OCI-LY7 (cell line): Measurements from ENCODE around the gene NDUFAF2.

Experiments
- CTCF ChIP-seq: fragments of 200-600 bp; sonication (generic); conservative IDR thresholded peaks from 2 replicates; pipeline ENCODE4 v1.5.1; 2014; ENCODE audit warnings: mild to moderate bottlenecking, antibody characterized with exemption, low read length, moderate library complexity, mixed read lengths
- EZH2phosphoT487 ChIP-seq: fragments of 200-600 bp; sonication (generic); IDR thresholded peaks from 2 replicates; pipeline ENCODE4 v1.6.1; 2018; ENCODE audit warnings: low read depth, borderline replicate concordance, mild to moderate bottlenecking, mixed run types, antibody characterized with exemption, low read length, moderate library complexity, mixed read lengths

DNA sequence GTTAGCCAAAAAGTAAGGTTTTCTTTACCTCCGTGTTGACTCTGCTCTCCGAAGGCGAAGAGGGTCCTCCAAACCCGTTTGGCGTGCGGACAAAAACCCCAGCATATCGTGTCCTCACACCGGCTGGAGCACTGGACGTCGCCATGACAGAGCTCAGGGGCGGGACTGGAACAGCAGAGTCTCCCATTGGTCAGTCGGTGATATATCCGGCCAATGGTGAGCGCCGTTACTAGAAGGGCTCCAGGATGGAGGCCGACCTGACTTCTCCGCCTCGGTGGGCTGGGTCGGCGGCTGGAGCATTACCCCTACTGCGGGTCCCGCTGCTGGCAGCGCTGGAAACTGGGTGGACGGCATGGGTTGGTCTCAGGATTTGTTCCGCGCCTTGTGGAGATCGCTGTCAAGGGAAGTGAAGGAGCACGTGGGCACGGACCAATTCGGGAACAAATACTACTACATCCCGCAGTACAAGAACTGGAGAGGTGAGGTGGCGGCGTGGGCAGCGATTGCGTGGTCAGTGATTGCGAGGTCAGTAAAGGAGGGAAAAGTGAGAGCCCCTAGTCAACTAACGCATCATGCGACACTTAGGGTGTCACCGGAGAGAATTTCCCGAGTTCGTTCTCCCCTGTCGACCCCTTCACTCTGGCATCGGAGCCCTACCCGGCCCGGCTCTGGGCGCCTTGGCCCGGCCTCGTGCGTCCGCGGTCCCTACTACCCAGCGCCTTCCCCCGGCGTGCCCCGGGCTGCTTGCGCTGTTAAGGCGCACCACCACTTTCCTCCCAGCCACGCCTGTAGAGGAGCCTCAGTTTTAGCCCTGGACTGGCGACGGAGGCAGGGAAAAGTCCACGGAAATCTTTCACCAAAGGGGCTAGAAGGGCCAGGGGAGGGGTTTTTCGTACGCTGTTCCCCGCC lies at the start of gene NDUFAF2, which contains the start of gene ERCC8:
- TF ChIP-seq CTCF (no peak), EZH2phosphoT487 (no peak)
